ENCODE results near the gene CCDC102A. TPM values are rescaled to one million over a fixed set of nuclear protein-coding genes. Genes with fewer than 3 reads are reported as not detected.

Gene CCDC102A
- total RNA-seq, 1 donor from 2014 or later: 6.4 TPM

DNA sequence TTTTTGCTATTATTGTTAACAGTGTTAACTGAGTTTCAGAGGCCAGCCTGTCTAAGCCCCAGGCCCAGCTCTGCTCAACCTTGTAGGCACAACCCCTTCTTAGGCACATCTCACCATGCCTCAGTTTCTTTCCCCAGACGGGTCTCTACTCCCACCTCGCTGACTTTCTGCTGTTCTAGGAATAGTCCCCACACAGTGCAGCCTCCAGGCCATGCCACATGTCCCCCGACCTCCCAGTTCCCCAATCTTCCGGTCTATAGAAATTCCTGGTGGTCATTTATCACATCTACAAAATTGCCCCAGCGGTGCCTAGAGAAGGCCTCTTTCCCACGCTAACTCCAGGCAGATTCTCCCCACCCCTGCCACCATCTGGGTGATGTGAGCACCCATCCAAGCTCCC lies 40.8 kb upstream of the CCDC102A start:
- Mint-ChIP-seq H3K27me3 (ENCODE audit: low read depth) (peaks cover 2% of the 10 kb centered on the region), H3K4me1 (peaks cover 9% of the 10 kb centered on the region), H3K4me3 (no peak overlapping the region), H3K27ac (ENCODE audit: unreplicated experiment) (no peak overlapping the region), H3K9me3 (no peaks in the 10 kb centered on the region), H3K36me3 (ENCODE audit: low read depth) (no peaks in the 10 kb centered on the region)
- no peak for DNase-seq (ENCODE audit: low read depth, low spot score)
- TF ChIP-seq, protein P1, sequence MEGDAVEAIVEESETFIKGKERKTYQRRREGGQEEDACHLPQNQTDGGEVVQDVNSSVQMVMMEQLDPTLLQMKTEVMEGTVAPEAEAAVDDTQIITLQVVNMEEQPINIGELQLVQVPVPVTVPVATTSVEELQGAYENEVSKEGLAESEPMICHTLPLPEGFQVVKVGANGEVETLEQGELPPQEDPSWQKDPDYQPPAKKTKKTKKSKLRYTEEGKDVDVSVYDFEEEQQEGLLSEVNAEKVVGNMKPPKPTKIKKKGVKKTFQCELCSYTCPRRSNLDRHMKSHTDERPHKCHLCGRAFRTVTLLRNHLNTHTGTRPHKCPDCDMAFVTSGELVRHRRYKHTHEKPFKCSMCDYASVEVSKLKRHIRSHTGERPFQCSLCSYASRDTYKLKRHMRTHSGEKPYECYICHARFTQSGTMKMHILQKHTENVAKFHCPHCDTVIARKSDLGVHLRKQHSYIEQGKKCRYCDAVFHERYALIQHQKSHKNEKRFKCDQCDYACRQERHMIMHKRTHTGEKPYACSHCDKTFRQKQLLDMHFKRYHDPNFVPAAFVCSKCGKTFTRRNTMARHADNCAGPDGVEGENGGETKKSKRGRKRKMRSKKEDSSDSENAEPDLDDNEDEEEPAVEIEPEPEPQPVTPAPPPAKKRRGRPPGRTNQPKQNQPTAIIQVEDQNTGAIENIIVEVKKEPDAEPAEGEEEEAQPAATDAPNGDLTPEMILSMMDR (conservative IDR thresholded peaks at IDR 0.05): no peak

DNA sequence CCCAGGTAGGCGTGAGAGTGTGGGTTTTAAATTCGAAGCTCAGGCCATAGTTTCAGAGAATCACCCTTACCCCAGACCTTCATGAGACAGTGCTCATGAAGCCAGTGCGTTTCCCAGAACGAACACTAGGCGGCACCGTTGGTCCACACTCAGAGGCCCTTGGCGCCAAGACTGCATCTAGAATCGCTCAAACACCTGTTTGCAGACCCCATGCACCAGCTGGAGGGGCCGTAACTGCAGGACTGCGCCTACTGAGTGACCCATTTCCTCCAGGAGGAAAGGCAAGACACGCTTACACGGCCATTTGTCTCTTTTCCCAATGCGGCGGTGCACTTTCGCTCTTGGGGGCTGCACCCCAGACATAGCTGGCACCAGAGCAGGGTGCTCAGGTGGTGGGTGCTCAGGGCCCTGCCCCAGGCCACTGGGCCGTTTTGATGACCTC lies 40.1 kb upstream of the CCDC102A start:
- H3K4me3 Mint-ChIP-seq: no peak overlapping the region
- peak overlapping the region; percentile 4 for H3K27ac Mint-ChIP-seq (ENCODE audit: unreplicated experiment)
- peaks cover 9% of the 10 kb centered on the region for H3K4me1 Mint-ChIP-seq
- no peaks in the 10 kb centered on the region for H3K36me3 Mint-ChIP-seq (ENCODE audit: low read depth)
- H3K27me3 Mint-ChIP-seq (ENCODE audit: low read depth): no peaks in the 10 kb centered on the region
- no peaks in the 10 kb centered on the region for H3K9me3 Mint-ChIP-seq
- TF ChIP-seq, protein P1 (conservative IDR thresholded peaks at IDR 0.05): peak; percentile 93
- DNase-seq (ENCODE audit: low read depth, low spot score): peak; percentile 90

DNA sequence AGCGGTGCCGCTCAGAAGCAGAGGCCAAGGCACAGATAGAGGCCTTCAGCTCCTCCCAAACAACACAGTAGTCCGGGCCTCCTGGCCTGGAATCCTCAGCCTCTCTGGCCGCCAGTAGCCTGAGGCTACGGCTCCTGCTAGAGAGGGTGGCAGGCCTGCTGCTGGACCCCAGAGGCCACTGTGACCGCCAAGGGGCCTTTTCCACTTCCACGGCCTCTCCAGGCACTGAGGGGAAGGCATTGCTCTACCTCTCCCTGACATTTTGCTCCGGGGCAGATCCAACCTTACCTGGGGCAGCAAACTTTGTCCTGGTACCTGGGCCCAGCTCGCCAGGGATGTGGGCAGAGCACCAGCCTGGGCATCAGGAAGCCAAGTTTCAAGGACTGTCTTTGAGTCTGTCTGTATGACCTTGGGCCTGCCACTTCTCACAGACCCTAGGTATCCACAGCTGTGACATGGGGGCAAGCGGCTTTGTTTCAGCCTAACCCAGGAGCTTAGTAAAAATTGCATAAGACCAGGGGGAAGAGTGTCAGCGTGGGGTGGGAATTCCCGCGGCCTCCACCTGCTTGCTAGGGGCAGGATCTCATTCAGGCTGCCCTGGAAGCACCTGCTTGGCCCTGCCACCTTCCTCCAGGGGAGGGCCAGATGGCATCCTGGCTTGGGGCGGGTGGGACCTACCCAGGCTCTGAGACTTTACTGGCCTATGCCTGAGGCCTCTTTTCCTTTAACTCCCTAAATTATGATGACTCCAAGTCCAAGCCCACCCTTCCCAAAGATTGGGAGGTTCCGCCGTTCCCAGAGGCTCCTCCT lies 39.3 kb upstream of the CCDC102A start:
- no peaks in the 10 kb centered on the region for H3K36me3 Mint-ChIP-seq (ENCODE audit: low read depth)
- H3K4me3 Mint-ChIP-seq: no peak overlapping the region
- H3K27ac Mint-ChIP-seq (ENCODE audit: unreplicated experiment): no peak overlapping the region
- no peaks in the 10 kb centered on the region for H3K27me3 Mint-ChIP-seq (ENCODE audit: low read depth)
- H3K4me1 Mint-ChIP-seq: peaks cover 9% of the 10 kb centered on the region
- TF ChIP-seq, protein P1 (conservative IDR thresholded peaks at IDR 0.05): no peak
- DNase-seq (ENCODE audit: low read depth, low spot score): no peak
- no peaks in the 10 kb centered on the region for H3K9me3 Mint-ChIP-seq

DNA sequence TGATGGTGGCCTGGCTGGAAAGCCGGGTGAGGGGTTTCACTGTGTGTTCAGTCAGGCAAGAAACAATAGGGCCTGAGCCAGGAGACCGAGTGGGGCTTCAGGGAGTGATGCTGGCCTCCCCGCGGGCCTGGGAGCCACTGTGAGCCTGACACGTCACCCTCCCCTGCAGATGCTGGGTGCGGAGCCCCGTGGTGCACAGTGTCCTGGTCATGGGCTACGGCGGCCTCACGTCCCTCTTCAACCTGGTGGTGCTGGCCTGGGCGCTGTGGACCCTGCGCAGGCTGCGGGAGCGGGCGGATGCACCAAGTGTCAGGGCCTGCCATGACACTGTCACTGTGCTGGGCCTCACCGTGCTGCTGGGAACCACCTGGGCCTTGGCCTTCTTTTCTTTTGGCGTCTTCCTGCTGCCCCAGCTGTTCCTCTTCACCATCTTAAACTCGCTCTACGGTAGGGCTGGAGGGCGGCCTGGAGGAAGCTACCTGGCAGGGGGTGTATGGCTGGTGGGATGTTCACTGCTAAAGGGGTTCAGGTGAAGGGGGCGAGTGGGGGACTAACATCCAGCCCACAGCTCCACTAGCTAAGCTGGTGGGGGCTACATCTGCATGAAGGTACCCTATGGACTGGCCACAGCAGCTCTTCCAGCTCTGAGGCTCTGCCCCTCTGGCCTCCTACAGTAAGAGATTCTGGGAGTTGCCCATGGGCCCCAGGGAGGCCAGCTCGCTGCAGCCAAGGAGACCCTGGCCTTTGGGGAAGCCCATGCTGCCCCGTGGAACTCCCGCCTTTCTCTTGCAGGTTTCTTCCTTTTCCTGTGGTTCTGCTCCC lies 38.5 kb upstream of the CCDC102A start:
- H3K27ac Mint-ChIP-seq (ENCODE audit: unreplicated experiment): peak overlapping the region; percentile 31
- no peaks in the 10 kb centered on the region for H3K36me3 Mint-ChIP-seq (ENCODE audit: low read depth)
- H3K27me3 Mint-ChIP-seq (ENCODE audit: low read depth): no peaks in the 10 kb centered on the region
- peaks cover 9% of the 10 kb centered on the region for H3K4me1 Mint-ChIP-seq
- DNase-seq (ENCODE audit: low read depth, low spot score): no peak
- TF ChIP-seq, protein P1 (conservative IDR thresholded peaks at IDR 0.05): no peak
- peaks cover 2% of the 10 kb centered on the region for H3K9me3 Mint-ChIP-seq
- H3K4me3 Mint-ChIP-seq: no peak overlapping the region

DNA sequence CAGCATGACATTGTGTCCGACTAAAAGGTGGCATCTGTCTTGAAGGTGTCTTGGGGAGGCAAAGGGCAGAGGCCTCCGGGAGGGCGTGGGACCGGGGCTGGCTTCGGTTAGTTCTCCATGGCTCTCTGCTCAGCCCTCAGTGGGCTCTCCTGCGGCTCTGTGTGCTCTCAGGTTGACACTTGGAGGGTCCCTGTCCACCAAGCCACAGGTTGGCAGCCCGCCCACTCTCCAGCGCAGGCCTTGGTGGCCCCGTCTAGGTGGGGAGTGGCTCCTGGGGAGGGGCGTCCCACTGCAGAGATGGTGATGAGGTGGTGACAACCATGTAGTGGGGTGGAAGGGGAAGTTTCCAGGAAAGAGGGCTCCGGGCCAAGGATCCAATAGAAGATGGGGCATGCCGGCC lies 37.7 kb upstream of the CCDC102A start:
- H3K27me3 Mint-ChIP-seq (ENCODE audit: low read depth): no peaks in the 10 kb centered on the region
- H3K4me3 Mint-ChIP-seq: no peak overlapping the region
- no peak for DNase-seq (ENCODE audit: low read depth, low spot score)
- H3K4me1 Mint-ChIP-seq: peaks cover 9% of the 10 kb centered on the region
- TF ChIP-seq, protein P1 (conservative IDR thresholded peaks at IDR 0.05): no peak
- peaks cover 2% of the 10 kb centered on the region for H3K36me3 Mint-ChIP-seq (ENCODE audit: low read depth)
- peak overlapping the region; percentile 31 for H3K27ac Mint-ChIP-seq (ENCODE audit: unreplicated experiment)
- peaks cover 9% of the 10 kb centered on the region for H3K9me3 Mint-ChIP-seq
